Glomerular visceral epithelial cell (primary cell): ENCODE measurements around the gene HCRTR1.

Experiments
- DNase-seq: peaks from one replicate; pipeline ENCODE4 v3.0.0-alpha.2; 2016; ENCODE audit errors: extremely low spot score

Gene HCRTR1

DNA sequence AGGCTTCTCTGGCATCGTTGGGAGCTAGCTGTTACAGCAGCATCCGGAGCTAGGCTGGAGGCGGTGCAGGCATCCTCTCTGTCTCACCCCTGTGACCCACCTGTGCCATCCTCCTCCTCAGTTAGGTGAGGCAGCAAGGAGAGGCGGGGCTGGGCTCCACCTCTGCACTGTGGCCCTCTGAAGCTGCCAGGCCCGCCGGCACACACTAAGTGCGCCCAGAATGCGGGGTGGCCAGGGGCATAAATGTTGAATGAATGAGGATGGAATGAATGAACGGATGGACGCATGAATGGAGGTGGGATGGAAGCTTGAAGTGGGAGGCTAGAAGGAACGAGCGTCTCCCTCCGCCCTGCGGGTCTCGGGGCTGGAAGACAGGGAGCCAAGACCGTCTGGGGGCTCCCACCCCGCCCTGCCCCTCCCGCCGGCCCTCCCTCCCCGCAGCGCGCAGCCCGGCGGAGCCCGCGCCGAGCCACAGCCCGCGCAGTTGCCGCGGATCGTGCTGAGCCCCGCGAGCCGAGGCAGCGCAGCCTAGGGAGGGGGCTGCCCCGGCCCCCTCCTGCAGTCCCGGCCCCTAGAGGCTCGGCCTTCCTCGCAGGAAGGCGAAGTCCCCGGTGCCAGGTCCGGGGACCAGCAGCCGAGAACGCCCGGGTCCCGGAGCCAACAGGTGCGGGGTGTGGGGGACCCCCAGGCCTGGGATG, at the start of gene HCRTR1:
Gene HCRTR1, plus strand, starts transcription at position 472 of the 698 bp plus-strand sequence. CDS start 1,504 bp downstream, outside the sequence.
- DNase-seq: no peak

DNA sequence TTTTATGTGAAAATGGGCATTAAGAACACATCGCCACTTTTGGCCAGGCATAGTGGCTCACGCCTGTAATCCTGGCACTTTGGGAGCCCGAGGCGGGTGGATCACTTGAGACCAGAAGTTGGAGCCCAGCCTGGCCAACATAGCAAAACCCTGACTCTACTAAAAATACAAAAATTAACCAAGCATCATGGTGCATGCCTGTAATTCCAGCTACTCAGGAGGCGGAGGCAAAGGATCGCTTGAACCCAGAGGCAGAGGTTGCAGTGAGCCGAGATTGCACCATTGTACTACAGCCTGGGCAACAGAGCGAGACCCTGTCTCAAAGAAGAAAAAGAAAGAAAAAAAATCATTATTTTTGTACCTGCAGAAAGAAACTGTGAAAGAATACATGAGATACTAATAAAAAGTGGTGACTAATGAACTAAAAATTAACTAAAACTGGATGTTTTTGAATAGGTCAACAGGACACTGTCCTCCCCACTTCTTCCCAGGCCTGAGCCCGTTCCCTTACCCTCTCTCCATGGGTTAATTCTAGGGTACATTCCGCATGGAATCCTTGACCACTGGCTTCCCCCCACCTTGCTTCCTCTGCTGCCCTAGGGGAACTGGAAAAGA, 49.4 kb upstream of the HCRTR1 start:
- no peak for DNase-seq

DNA sequence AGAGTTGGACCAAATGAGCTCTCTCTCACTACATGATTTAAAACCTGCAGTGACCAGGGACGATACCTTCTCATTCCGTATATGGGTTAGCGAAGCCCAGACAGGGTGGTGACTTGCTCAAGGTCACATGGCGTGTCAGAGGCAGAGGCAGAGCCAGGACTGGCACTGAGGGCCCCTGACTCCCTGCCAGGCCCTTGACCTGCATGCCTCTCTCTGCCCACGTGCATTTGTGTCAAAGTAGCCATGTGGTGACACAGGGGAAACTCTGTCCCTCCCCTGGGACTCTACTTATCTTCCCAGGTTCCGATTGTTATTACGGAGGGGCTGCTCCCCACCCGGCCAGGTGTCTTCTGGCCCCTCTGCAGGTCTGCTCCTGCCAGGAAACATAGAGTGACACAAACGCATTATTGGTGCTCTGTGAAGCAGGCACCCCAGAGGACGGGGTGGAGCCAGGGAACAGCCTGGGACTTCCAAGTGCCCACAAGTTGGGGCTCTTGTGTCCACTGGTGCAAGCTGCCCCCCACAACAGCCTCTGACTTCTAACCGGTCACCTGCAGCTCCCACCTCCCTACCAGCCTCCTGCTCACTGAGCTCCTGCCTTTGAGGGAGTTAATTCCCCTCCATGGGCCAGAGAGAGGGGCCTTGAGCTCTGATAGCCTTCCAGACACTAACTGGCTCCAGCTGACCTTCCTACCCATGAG, 48.4 kb upstream of the HCRTR1 start:
- no peak for DNase-seq

DNA sequence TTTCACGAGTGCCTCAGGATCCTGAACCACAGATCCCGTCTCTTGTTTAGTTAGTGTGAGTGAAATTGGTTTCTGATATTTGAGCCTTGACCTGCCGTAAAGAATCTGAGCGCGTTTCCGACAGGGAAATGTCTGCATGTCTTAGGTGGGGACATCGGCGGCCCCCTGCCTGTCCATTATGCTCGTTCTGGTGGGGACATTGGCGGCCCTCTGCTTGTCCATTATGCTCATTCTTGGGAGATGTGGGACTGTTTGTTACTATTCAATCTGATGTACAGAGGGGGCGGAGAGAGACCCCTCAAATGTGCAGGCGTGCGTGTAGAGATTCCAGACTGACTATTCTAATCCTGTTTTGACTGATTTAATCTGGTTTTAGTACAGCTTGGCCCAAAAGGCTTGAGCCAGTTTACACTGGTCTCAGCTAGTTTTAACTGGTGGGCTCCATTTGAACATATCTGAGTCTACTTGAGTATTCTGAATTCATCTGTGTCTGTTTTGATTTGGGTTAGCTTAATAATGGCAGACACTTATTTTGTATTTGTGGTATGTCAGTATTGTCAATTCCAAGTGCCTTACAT, 47.8 kb upstream of the HCRTR1 start:
- DNase-seq: no peak

DNA sequence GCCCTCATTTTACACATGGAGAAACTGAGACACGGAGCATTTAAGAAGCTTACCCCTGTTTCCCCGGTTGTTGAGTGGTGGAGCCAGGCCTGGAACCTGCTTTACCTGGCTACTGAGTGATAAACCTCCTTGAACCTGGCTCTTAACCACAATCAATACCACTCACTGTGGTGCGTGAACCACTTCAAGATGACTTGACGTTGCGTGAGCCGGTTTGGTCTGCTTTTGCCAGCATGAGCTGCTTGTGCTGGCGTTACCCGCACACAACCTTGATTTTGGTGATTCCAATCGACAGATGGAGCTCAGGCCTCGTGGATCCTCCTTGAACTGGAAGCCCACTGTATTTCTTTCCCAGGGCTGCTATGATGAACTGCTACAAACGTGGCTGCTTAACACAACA, 47.3 kb upstream of the HCRTR1 start:
- DNase-seq: no peak

DNA sequence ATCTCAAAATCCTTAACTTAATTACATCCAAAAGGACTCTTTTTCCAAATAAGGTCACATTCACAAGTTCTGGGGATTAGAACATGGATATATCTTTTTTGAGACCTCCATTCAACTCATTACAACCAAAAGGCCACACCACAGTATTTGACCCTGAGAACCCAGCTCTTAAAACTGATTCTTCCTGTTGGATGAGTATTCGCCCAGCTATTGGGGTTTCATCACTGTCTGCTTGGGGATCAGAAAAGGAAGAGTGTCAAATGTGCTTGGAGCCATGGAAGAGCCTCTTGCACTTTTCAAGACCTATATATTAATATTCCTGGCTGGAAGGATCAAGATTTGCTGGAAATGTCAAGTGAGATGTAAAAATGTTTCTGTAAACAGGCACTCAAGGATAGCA, 46.6 kb upstream of the HCRTR1 start:
- DNase-seq: no peak

DNA sequence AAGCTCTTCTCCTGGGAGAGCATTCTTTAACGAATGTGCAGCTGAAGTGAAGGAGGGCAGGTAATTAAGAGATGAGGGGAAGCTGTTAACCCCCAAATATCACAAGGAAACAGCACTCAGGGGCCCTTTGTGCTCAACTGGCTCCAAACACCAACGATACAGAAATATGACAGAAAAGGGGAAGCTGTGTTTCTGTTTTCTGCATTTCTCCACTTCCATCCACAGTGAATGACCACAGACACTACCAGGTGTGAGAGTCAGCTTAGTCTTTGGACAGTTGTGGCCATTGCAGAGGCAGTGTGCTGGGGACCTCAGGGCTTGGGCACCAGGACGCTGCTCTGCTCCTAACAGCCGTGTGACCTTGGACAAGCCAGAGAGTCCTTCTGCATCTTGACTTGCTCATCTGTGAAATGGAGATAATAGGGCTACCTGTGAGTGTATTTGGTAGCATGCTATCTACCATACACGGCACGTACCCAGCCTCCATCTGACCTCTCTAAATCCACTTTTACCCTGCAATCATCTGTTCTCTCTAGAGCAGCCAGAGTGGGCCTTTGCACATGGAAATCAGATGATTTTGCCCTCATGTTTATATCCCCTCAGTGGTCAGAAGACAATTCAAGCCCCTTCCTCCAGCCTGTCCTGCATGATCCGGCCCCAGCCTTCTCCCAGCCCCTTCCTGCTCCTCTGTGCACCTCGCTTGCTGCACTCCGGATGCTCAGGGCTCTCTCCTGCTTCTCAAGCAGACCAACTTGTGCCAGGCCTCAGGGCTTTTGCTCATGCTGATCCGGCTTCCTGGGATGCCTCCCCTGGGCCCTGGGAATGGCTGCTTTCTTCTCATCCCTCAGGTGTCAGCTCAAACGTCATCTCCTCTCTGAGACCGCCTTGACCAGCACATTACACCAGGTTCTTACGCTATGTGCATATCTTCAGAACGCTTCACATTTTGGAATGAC, 45.9 kb upstream of the HCRTR1 start:
- no peak for DNase-seq

DNA sequence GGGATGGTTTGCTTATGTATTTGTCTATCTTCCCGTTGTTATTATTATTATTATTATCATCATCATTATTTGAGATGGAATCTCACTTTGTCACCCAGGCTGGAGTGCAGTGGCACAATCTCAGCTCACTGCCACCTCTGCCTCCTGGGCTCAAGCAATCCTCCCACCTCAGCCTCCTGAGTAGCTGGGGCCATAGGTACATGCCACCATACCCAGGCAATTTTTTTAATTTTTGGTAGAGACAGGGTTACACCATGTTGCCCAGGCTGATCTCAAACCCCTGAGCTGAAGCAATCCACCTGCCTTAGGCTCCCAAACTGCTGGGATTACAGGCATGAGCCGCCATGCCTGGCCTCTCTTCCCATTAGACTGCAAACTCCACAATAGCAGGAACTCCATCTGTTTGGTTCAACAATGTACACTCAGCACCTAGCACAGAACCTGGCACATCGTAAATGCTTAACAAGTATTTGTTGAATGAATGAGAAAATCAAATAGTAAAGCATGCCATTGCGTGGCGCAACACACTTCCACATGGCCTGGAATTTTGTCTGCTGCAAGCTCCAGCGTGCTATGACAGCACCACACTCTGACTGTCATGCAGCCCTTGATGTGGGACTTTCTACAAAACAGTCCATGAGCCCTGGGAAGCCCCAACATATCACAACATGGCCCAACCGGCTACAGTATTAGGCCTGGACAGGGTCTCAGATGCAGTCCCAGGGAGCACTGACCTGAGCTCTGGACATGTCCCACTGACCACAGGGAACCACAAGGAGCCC, 45.0 kb upstream of the HCRTR1 start:
- no peak for DNase-seq

DNA sequence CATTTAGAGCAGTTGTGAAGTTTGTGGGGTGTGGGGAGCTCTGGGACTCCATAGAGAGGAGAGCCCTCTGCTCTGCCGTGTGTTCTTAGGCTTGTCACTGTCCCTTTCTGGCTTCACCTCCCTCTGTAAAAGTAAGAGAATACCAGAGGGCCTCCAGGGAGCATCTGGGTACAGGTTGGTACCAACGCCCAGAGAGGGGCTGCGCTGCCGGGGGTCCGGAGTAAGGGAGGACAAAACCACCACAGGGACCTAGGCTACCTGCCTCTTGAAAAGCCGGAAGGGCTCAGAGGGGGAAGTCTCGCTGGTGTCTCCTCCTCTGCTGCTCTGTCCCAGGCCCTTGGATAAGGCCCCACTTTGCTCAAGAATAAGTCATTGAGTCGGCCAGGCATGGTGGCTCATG, 44.2 kb upstream of the HCRTR1 start:
- no peak for DNase-seq

DNA sequence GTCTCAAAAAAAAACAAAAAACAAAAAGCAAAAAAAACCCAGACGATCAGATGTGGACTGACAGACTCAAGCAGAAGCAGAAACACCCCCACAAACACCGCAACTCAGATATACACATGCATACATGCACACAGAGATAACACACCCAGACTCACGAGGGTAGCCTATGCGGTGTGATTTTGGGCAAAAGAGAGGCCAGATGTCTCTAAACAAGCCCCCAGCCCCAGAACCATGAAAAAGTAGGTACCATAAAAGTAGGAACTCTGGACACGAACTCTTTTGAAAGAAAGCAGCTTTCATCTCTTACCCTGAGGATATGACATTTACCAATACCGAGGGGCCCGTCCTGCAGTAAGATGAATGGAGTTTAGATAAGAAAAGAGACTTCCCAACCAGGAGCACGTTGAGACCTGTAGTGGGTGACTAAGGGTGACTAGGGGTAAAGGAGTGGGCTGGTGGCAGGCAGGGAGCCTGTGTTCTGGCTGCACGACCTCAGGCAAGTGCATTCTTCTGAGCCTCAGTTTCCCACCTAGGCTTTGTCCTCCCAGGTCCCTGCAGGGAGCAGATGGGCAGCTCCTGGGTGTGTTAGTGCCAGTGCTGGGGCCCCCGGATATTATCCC, 42.6 kb upstream of the HCRTR1 start:
- no peak for DNase-seq

DNA sequence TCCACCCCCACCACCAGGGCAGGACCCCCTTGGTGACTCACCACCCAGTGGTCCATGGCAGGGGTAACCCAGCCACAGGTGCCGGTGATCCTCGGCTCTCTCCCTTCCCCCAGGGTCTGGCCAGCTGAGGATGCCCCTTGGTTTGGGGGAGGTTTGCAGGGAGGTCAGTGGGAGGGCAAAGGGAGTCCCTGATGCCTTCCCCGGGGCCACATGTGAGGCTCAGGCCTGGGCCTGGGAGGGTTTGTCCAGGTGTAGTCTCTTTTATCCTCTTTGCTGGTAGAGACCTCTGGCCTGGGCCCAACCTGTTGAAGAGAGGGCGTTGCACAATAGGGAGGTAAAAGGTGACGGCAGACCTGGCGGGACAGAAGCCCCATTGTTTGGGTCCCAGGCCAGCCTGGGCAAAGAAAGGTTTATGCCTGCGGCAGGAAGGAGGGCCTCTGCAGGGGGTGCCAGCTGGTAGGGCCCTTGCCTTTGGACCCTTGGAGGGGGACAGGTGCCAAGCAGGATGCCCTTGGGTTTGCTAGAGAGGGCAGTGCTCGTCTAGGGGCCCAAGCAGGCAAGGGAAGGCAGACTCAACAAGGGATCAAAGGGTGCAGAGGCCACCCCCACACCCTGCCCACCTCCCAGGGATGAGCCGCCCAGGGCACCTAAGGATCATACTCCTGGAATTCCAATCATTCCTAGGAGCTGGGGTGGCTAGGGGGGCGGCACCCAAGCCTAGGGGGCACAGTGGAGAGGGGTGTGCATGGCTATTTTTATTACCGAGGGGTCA, 41.9 kb upstream of the HCRTR1 start:
- peak; percentile 73 for DNase-seq

DNA sequence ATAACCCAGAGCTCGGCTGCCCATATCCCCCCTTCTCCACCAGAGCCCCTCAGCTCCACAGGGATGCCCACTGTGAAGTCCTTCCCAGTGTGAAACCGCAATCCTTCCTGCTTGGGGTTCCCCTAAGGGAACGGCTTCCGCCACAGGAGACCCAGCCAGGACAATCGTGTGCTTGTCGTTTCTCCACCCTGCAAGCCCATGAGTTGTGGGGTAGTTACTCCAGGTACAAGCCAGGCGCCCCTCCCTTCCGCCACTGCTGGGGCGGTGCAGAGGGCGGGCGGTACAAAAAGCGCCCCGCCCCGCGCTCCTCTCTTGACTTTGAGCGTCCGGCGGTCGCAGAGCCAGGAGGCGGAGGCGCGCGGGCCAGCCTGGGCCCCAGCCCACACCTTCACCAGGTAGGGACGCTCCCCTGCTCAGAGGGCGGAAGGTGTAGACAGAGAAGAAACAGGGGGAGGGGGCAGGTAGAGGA, 41.3 kb upstream of the HCRTR1 start, which contains the start of gene TINAGL1:
Gene TINAGL1, plus strand, starts transcription at position 315 of the 469 bp plus-strand sequence. CDS start 634 bp downstream, outside the sequence.
- peak; percentile 82 for DNase-seq

DNA sequence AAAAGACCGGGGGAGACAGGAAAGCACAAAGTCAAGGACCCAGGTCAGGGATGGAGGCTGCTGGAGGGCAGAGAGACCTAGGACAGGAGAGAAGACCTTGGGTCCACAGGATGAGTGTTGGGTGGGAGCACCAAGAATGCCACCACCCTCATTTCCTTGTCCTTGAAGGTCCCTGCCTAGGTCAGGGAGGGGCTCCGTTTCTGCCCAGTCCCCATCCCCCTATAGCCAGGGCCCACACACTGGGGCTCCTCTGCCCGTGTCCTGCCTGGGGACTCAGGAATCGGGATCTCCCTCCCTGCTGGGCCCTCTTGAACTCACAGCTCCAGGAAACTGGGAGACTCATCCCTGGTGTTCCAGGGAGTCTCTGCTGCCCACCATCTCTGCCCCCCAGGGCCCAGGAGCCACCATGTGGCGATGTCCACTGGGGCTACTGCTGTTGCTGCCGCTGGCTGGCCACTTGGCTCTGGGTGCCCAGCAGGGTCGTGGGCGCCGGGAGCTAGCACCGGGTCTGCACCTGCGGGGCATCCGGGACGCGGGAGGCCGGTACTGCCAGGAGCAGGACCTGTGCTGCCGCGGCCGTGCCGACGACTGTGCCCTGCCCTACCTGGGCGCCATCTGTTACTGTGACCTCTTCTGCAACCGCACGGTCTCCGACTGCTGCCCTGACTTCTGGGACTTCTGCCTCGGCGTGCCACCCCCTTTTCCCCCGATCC, 40.6 kb upstream of the HCRTR1 start:
- no peak for DNase-seq

DNA sequence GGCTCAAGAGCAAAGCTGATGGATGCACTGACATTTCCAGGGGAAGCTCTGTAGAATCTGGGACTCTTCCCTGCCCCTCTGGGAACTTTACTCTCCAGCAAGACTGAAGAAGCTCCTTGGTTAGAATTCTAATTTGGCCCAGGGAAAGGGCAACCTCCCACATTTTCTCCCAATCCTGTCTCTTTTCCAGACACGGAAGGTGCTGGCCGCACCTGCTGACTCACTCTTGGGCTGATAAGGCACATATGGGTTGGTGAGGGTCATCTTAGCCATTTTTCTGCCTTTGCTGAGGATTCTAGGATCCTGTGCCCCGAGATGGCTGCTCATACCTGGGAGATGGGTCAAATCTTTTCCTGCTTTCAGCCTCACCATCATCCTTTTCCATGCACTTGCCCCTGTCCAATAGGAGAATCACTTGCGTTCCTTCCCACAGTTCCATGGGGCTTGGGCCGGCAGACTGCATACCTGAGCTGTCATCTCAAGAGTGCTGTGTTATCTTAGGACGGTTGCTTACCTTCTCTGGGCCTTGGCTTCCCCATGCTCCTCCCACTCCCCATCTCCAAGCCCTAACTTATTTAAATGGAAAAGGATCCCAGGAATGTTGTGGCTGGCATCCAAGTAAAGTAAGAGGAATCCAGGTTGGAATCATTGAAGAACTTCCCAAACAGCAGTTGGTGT, 39.8 kb upstream of the HCRTR1 start:
- DNase-seq: peak; percentile 71

DNA sequence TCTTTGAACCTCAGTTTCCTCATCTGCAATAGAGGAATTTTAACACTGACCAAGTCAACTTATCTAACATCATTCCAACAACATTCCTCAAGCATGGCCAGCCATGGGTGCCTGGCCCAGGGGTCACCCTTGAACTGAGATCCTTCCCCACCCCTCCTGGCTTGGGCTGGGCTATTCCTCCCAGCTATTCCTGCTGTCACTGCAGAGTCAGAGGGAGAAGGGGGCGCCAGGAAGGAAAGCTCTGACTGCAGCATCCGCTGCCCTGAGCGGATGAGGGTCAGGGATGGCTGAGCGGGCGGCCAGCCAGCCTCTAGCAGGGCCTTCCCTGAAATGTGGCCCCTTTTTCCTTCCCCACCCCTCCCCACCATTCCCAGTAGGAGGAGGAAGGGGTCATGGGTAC, 38.1 kb upstream of the HCRTR1 start:
- no peak for DNase-seq

DNA sequence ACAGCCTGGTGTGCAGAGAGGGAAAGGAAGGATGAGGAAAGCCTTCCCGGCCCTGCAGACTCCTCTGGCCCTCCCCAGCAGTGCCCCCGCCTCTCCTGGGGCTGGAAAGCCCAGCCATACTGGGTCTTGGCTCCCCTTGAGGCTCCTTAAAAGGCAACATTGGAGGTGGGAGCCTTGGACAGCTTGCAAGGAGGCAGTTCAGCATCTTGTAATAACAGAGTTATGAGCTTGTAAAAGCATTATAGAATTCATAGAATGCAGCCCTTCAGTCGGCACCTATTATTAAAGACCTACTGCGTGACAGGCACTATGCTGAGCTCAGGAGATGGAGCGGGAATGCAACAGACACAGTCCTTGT, 37.0 kb upstream of the HCRTR1 start:
- DNase-seq: no peak

DNA sequence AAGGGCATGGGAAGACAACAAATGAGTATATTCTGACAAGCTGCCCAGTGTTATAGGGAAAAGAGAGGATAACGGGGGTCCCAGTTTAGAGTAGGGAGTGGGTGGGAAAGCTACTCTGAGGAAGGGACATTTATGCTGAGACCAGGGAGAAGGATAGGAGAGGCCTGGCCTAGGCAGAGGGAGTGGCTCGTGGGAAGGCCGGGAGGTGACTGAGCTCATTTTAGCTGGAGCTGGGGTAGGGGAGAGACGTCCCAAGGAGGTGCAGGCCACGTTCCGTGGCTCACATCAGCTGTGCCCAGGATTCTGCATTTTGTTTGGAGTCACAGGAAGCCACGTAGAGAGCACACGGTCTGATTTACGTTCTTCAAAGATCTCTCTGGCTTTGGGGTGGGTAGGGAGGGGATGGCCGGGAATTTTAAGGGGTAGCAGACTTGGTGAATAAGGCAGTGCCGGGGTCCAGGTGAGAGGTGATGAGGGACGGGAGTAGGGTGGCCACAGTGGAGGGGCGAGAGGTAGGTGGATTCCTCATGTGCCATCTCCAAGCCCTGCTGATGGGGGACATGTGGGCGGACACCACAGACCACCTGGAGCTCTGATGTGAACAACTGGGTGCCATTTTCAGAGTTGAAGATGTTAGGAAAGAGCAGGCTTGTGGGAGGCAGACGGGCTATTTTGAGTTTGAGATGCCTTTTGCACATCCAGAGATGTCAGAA, 36.4 kb upstream of the HCRTR1 start:
- no peak for DNase-seq
